Fibroblast of lung (primary cell): ENCODE data around the gene STARD10. TPM values are rescaled to one million over a fixed set of nuclear protein-coding genes. Genes with fewer than 3 reads are reported as not detected.

ENCODE experiments used
- DNase-seq, 2 donors: peaks; one replicate each; pipeline versions ENCODE4 v3.0.0 to v3.0.0-alpha.2; 2010; ENCODE audit warnings: low read depth in 2 of 2
- H2AFZ ChIP-seq: 2 replicates; pipeline ENCODE4 v1.5.1; 2012; ENCODE audit warnings: low read length, control low read depth, inconsistent platforms
- H3K27ac ChIP-seq: 2 replicates; pipeline ENCODE4 v1.5.1; 2011; ENCODE audit warnings: low read length, control low read depth; ENCODE audit not compliant: insufficient read depth
- H3K27me3 ChIP-seq: 2 replicates; pipeline ENCODE4 v1.5.1; 2011; ENCODE audit warnings: mild to moderate bottlenecking, low read length; ENCODE audit not compliant: control insufficient read depth, insufficient read depth
- H3K36me3 ChIP-seq: 2 replicates; pipeline ENCODE4 v1.5.1; 2011; ENCODE audit warnings: low read length; ENCODE audit not compliant: control insufficient read depth, insufficient read depth
- H3K4me1 ChIP-seq: 2 replicates; pipeline ENCODE4 v1.5.1; 2011; ENCODE audit warnings: low read length; ENCODE audit not compliant: control insufficient read depth, insufficient read depth; ENCODE audit errors: extremely low read depth
- H3K4me2 ChIP-seq: 2 replicates; pipeline ENCODE4 v1.5.1; 2011; ENCODE audit warnings: low read length, control low read depth; ENCODE audit not compliant: insufficient read depth; ENCODE audit errors: extremely low read depth
- H3K4me3 ChIP-seq, 4 experiments: fragments of 200-600 bp in 1 of 4; sonication (generic) in 1 of 4; replicated peaks in 1 of 4; 2 replicates each; pipeline ENCODE4 v1.5.1; 2011 to 2016; ENCODE audit warnings: low read length in 4 of 4, low read depth in 3 of 4, mild to moderate bottlenecking in 3 of 4, control low read depth in 2 of 4, inconsistent platforms in 1 of 4, mixed read lengths in 1 of 4; ENCODE audit not compliant: insufficient read depth in 1 of 4; ENCODE audit errors: control extremely low read depth in 1 of 4
- H3K79me2 ChIP-seq: 2 replicates; pipeline ENCODE4 v1.5.1; 2012; ENCODE audit warnings: mild to moderate bottlenecking, low read length, inconsistent platforms; ENCODE audit not compliant: control insufficient read depth, insufficient read depth
- H3K9ac ChIP-seq: 2 replicates; pipeline ENCODE4 v1.5.1; 2011; ENCODE audit warnings: mild to moderate bottlenecking, low read length, control low read depth; ENCODE audit not compliant: insufficient read depth
- H3K9me3 ChIP-seq: 2 replicates; pipeline ENCODE4 v1.5.1; 2012; ENCODE audit warnings: low read depth, low read length; ENCODE audit not compliant: control insufficient read depth, insufficient read depth
- H4K20me1 ChIP-seq: 2 replicates; pipeline ENCODE4 v1.5.1; 2011; ENCODE audit warnings: low read length; ENCODE audit not compliant: control insufficient read depth, insufficient read depth; ENCODE audit errors: extremely low read depth
- CTCF ChIP-seq, 2 donors: IDR thresholded peaks in 1 of 2; conservative IDR thresholded peaks in 1 of 2; 1 replicate in 1 of 2; 2 replicates in 1 of 2; pipeline ENCODE4 v1.5.1; 2011 to 2012; ENCODE audit warnings: low read length in 2 of 2, control low read depth in 1 of 2, inconsistent platforms in 1 of 2, low read depth in 1 of 2, mild to moderate bottlenecking in 1 of 2
- EZH2 ChIP-seq: IDR thresholded peaks from 2 replicates; pipeline ENCODE4 v1.5.1; 2012; ENCODE audit warnings: low read length, control low read depth, mild to moderate bottlenecking; ENCODE audit errors: missing control alignments
- polyA plus RNA-seq, 2 donors: library from polyadenylated mRNA; depleted of rRNA in 1 of 2; stranded (reverse) in 1 of 2; unstranded in 1 of 2; fragments of >200 nt; gene quantifications; 2 replicates each; pipeline ENCODE4 v1.2.1, GENCODE V29; 2011 to 2012; ENCODE audit warnings: missing spikeins in 1 of 2
- total RNA-seq: library from RNA; depleted of rRNA; stranded (reverse); fragments of >200 nt; gene quantifications from 2 replicates; pipeline ENCODE4 v1.2.1, GENCODE V29; 2014

The STARD10 gene
- total and polyA plus RNA-seq, 2 donors (not counting 1 experiment from before 2014, with no cell fraction given), result 20.7 to 32.0 TPM

DNA sequence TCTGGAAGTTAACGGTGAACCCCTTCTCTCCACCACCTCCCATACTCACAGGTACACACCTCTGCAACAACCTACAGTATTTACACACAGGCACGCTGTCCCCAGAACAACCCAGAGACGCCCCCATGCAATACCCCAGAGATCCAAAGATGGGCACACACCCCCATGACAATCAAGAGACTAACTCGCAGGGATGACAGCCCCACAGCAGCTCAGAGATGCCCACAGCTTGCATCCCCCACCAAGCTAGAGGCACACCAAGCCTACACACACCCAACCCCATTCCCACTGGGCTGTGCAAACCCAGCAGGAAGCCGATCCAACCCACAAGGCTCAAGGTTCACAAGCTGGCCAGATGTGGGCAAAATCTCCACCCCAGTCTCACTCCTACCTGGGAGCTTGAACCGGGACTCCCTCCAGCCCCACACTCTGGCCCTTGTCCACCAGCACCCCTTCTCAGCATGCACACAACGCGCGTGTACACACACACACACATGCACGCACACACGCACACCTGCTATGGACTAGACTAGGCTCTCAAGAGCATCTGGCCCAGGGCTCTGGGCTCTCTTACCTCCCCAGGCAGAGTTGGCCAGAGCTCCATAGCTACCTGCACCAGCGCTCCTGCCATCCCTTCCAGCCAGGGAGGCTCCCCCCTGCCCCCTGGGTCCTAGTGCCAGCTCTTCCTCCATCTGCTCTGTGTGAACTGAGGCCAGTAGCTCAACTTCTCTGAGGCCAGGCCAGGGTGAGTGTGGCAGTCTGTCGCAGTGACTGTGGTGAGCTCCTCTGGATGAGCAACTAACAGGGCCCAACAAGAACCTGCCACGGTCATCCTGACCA is 11.5 kb downstream of the STARD10 start:
- Histone ChIP-seq H3K4me2 (no peak overlapping the region), H3K4me3 (peak overlapping the region in 2 of 4 experiments; percentile 21 to 37), H3K4me1 (no peaks in the 10 kb centered on the region), H3K9ac (no peak overlapping the region), H3K27ac (no peak overlapping the region), H4K20me1 (no peaks in the 10 kb centered on the region), H3K79me2 (no peaks in the 10 kb centered on the region), H3K9me3 (no peaks in the 10 kb centered on the region), H2AFZ (no peak overlapping the region), H3K36me3 (no peaks in the 10 kb centered on the region), H3K27me3 (peaks cover 3% of the 10 kb centered on the region)
- DNase-seq, result no peak
- TF ChIP-seq CTCF (conservative IDR thresholded peaks at IDR 0.05 in 1 of 2, IDR thresholded peaks at IDR 0.05 in 1 of 2; ENCODE audit: low read depth in 1 of 2, low read length in 2 of 2) (no peak), EZH2 (no peak)

- H3K9me3 ChIP-seq, result no peaks in the 10 kb centered on the region
- H3K4me2 ChIP-seq, result peak overlapping the region; percentile 3
- no peak for TF ChIP-seq EZH2
- TF ChIP-seq CTCF (conservative IDR thresholded peaks at IDR 0.05 in 1 of 2, IDR thresholded peaks at IDR 0.05 in 1 of 2; ENCODE audit: low read depth in 1 of 2, low read length in 2 of 2), result no peak
- H3K36me3 ChIP-seq, result no peaks in the 10 kb centered on the region
- H3K27ac ChIP-seq, result no peak overlapping the region
- H3K9ac ChIP-seq, result peak overlapping the region; percentile 16
- H3K4me3 ChIP-seq, result peak overlapping the region; percentile 14 to 52 (median 19)
- no peaks in the 10 kb centered on the region for H4K20me1 ChIP-seq
- no peaks in the 10 kb centered on the region for H3K4me1 ChIP-seq
- no peaks in the 10 kb centered on the region for H3K79me2 ChIP-seq
- no peak for DNase-seq
- H3K27me3 ChIP-seq, result peaks cover 3% of the 10 kb centered on the region
- no peak overlapping the region for H2AFZ ChIP-seq
Measured at GRCh38 chr11:72781313-72782080, 12.3 kb downstream of the STARD10 start.

- Histone ChIP-seq H3K4me3 (peak overlapping the region in 3 of 4 experiments; percentile 10 to 52 (median 17)), H3K36me3 (no peaks in the 10 kb centered on the region), H3K79me2 (no peaks in the 10 kb centered on the region), H4K20me1 (no peaks in the 10 kb centered on the region), H3K27me3 (peaks cover 3% of the 10 kb centered on the region), H3K9ac (no peak overlapping the region), H2AFZ (no peak overlapping the region), H3K9me3 (no peaks in the 10 kb centered on the region), H3K27ac (no peak overlapping the region), H3K4me2 (no peak overlapping the region), H3K4me1 (no peaks in the 10 kb centered on the region)
- DNase-seq, result no peak
- TF ChIP-seq CTCF (conservative IDR thresholded peaks at IDR 0.05 in 1 of 2, IDR thresholded peaks at IDR 0.05 in 1 of 2; ENCODE audit: low read depth in 1 of 2, low read length in 2 of 2) (no peak), EZH2 (no peak)
Measured at GRCh38 chr11:72781063-72781312, 12.9 kb downstream of the STARD10 start.
